HG03108 (cell line): ENCODE data around the gene MARCHF11.

Source experiments
- ATAC-seq: cut with Tn5 transposase; IDR thresholded peaks from one replicate; pipeline ENCODE4 v1.9.1; 2021; ENCODE audit warnings: moderate library complexity; ENCODE audit not compliant: unreplicated experiment

The MARCHF11 gene

GRCh38 chr5:16179511-16179935, at the start of gene MARCHF11:
Gene MARCHF11 (minus strand): TSS chr5:16179791. CDS start chr5:16179575, 216 bp downstream.
- no peak for ATAC-seq

- no peak for ATAC-seq
Observed at GRCh38 chr5:16225927-16226326, 46.3 kb upstream of the MARCHF11 start.

- ATAC-seq: no peak
Observed at GRCh38 chr5:16192311-16192710, 12.7 kb upstream of the MARCHF11 start.

- no peak for ATAC-seq
Observed at GRCh38 chr5:16180789-16181082, 1.1 kb upstream of the MARCHF11 start.

- no peak for ATAC-seq
Observed at GRCh38 chr5:16179936-16180788, 571 bp upstream of the MARCHF11 start.

GRCh38 chr5:16178745-16179372, 732 bp downstream of the MARCHF11 start:
- ATAC-seq: no peak

- no peak for ATAC-seq
Observed at GRCh38 chr5:16169550-16169949, 10.0 kb downstream of the MARCHF11 start.

GRCh38 chr5:16160706-16161105, 18.9 kb downstream of the MARCHF11 start:
- peak; percentile 82 for ATAC-seq

- ATAC-seq: no peak
Observed at GRCh38 chr5:16159636-16160035, 20.0 kb downstream of the MARCHF11 start.

GRCh38 chr5:16156152-16156551, 23.4 kb downstream of the MARCHF11 start:
- ATAC-seq: no peak

- no peak for ATAC-seq
Observed at GRCh38 chr5:16152601-16153568, 26.7 kb downstream of the MARCHF11 start.

GRCh38 chr5:16149621-16150020, 30.0 kb downstream of the MARCHF11 start:
- ATAC-seq: no peak

GRCh38 chr5:16147179-16147900, 32.3 kb downstream of the MARCHF11 start:
- ATAC-seq: no peak

GRCh38 chr5:16144416-16144815, 35.2 kb downstream of the MARCHF11 start:
- ATAC-seq: no peak

- ATAC-seq: no peak
Observed at GRCh38 chr5:16143361-16144049, 36.1 kb downstream of the MARCHF11 start.

GRCh38 chr5:16140944-16141343, 38.6 kb downstream of the MARCHF11 start:
- no peak for ATAC-seq

GRCh38 chr5:16140417-16140816, 39.2 kb downstream of the MARCHF11 start:
- no peak for ATAC-seq

- no peak for ATAC-seq
Observed at GRCh38 chr5:16137177-16137576, 42.4 kb downstream of the MARCHF11 start.

GRCh38 chr5:16135506-16135905, 44.1 kb downstream of the MARCHF11 start:
- ATAC-seq: no peak

GRCh38 chr5:16135003-16135402, 44.6 kb downstream of the MARCHF11 start:
- ATAC-seq: no peak
